ENCODE results near the gene ADH7.
"Not testable (repeated sequence)": the region's sequence is repeated elsewhere in the genome, so short reads cannot be mapped to it uniquely, and the experiment has no call there.

GRCh38 chr4:99372464-99372863 lies 62.7 kb downstream of the ADH7 start:
- TF ChIP-seq, protein P1, sequence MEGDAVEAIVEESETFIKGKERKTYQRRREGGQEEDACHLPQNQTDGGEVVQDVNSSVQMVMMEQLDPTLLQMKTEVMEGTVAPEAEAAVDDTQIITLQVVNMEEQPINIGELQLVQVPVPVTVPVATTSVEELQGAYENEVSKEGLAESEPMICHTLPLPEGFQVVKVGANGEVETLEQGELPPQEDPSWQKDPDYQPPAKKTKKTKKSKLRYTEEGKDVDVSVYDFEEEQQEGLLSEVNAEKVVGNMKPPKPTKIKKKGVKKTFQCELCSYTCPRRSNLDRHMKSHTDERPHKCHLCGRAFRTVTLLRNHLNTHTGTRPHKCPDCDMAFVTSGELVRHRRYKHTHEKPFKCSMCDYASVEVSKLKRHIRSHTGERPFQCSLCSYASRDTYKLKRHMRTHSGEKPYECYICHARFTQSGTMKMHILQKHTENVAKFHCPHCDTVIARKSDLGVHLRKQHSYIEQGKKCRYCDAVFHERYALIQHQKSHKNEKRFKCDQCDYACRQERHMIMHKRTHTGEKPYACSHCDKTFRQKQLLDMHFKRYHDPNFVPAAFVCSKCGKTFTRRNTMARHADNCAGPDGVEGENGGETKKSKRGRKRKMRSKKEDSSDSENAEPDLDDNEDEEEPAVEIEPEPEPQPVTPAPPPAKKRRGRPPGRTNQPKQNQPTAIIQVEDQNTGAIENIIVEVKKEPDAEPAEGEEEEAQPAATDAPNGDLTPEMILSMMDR (conservative IDR thresholded peaks at IDR 0.05; ENCODE audit: low read depth, low read length): not testable (repeated sequence)
- TF ChIP-seq RAD21 (IDR thresholded peaks at IDR 0.05; ENCODE audit: low read length); CHD1 (IDR thresholded peaks at IDR 0.05; ENCODE audit: low read depth, low read length): not testable (repeated sequence)
